Panc1 (cell line): Measurements from ENCODE around the gene SLC46A3. TPM values are rescaled to one million over a fixed set of nuclear protein-coding genes. Genes with fewer than 3 reads are reported as not detected.
A peak's percentile ranks its signal among the peaks of the same experiment; 100 is the strongest.

Experiments used
- ATAC-seq: fragments of 200-7000 bp; cut with Tn5 transposase; 2 replicates; pipeline ENCODE4 v1.9.1; 2020; ENCODE audit warnings: mild to moderate bottlenecking, moderate library complexity
- BruUV-seq: library from RNA; stranded (reverse); fragments of 400-500 nt; replicated peaks from 2 replicates; lab custom pipeline; 2021; lab: Mats Ljungman, UMichigan
- CTCF ChIA-PET: fragments of 300-600 bp; sonication (Branson Sonifier 250); formaldehyde crosslinking; loops from one replicate; lab custom pipeline; 2022; ENCODE audit warnings: antibody characterized with exemption; lab: Charles Lee
- POLR2A ChIA-PET: fragments of 300-600 bp; sonication (Branson Sonifier 250); formaldehyde crosslinking; loops from one replicate; lab custom pipeline; 2022; ENCODE audit warnings: antibody characterized with exemption; lab: Charles Lee
- DNase-seq: peaks from one replicate; pipeline ENCODE4 v3.0.0-alpha.2; 2010; ENCODE audit warnings: low read depth, low spot score
- H3K27ac ChIP-seq: 2 replicates; pipeline ENCODE4 v1.5.1; 2011; ENCODE audit warnings: mild to moderate bottlenecking, low read length, inconsistent platforms
- H3K27me3 ChIP-seq: fragments of 200-500 bp; sonication (Bioruptor generic); 2 replicates; pipeline ENCODE4 v1.6.0; 2014; ENCODE audit warnings: low read length, inconsistent platforms; ENCODE audit not compliant: control insufficient read depth, insufficient read depth
- H3K36me3 ChIP-seq: fragments of 200-500 bp; sonication (Bioruptor generic); 2 replicates; pipeline ENCODE4 v1.5.1; 2014; ENCODE audit warnings: inconsistent platforms, mild to moderate bottlenecking, low read length, moderate library complexity; ENCODE audit not compliant: control insufficient read depth, insufficient read depth
- H3K4me1 ChIP-seq: 2 replicates; pipeline ENCODE4 v1.5.1; 2011; ENCODE audit warnings: inconsistent platforms, mild to moderate bottlenecking, low read length, moderate library complexity; ENCODE audit not compliant: control insufficient read depth, insufficient read depth
- H3K4me3 ChIP-seq, 2 experiments: 2 replicates each; pipeline ENCODE4 v1.5.1; 2011 to 2012; ENCODE audit warnings: low read depth in 2 of 2, low read length in 2 of 2, mild to moderate bottlenecking in 2 of 2, inconsistent platforms in 1 of 2, moderate library complexity in 1 of 2
- H3K9me3 ChIP-seq: fragments of 200-500 bp; sonication (Bioruptor generic); 2 replicates; pipeline ENCODE4 v1.5.1; 2014; ENCODE audit warnings: low read depth, mild to moderate bottlenecking, inconsistent platforms, low read length, moderate library complexity; ENCODE audit not compliant: control insufficient read depth, insufficient read depth
- POLR2AphosphoS5 ChIP-seq: IDR thresholded peaks from 2 replicates; pipeline ENCODE4 v1.6.1; 2012; ENCODE audit warnings: mild to moderate bottlenecking, low read depth, low read length, moderate library complexity
- REST ChIP-seq, 2 experiments: IDR thresholded peaks; 2 replicates each; pipeline ENCODE4 v1.6.1; 2011 to 2012; ENCODE audit warnings: low read depth in 2 of 2, control low read depth in 1 of 2, low read length in 1 of 2, mild to moderate bottlenecking in 1 of 2, moderate library complexity in 1 of 2; ENCODE audit not compliant: insufficient read depth in 1 of 2
- SIN3A ChIP-seq: IDR thresholded peaks from 2 replicates; pipeline ENCODE4 v1.6.1; 2012; ENCODE audit warnings: low read depth, mild to moderate bottlenecking, low read length, moderate library complexity, borderline replicate concordance; ENCODE audit not compliant: insufficient read depth
- TCF7L2 ChIP-seq: IDR thresholded peaks from 2 replicates; pipeline ENCODE4 v1.6.1; 2011; ENCODE audit warnings: mild to moderate bottlenecking, low read depth, low read length, inconsistent platforms
- in situ Hi-C: cut with HindIII; loops from 2 replicates; pipeline ENCODE4 v1.10.0; 2016; ENCODE audit warnings: low sequenced_read_pairs, low pct_unique_long_range_greater_than_20kb
- intact Hi-C: fragments of 100-400 bp; cut with micrococcal nuclease; formaldehyde crosslinking; loops from one replicate; pipeline ENCODE4 v1.10.0; 2022; ENCODE audit not compliant: unreplicated experiment
- total RNA-seq: library from RNA; stranded (reverse); gene quantifications from one replicate; pipeline ENCODE4 v1.2.1, GENCODE V29; 2021; ENCODE audit not compliant: unreplicated experiment
- TF ChIP-seq, protein P1 (sequence below): fragments of 450-650 bp; IDR thresholded peaks from 2 replicates; pipeline ENCODE4 v1.5.1; 2017; ENCODE audit warnings: mild to moderate bottlenecking

Gene SLC46A3
- total RNA-seq, 1 experiment from 2014 or later = 5.5 TPM

DNA sequence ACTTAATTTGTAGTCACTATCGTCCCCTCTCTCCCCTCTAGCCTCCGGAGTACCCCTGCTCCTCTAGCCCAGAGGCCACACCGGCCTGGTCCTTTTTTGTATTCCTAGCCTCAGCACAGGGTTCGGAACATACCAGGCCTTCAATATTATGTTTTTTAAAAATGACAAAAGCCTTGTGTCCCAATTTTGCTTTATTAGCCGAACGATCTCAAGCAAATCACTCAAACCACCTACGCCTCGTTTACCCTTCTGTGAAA, 60.3 kb downstream of the SLC46A3 start:
- H3K4me3 ChIP-seq = peak overlapping the region; percentile 94 to 96
- H3K36me3 ChIP-seq = peaks cover 23% of the 10 kb centered on the region
- DNase-seq (no peak), ATAC-seq (0 out of 2 replicates have a peak, but pooled peaks have one; percentile 7)
- ChIA-PET CTCF (interaction anchor here (0.9 kb wide), 1 partner anchor 138 kb away, joined by 6 read pairs; no protein-coding TSS in a partner anchor), POLR2A (interaction anchor here (0.6 kb wide), 1 partner anchor 10 kb away, joined by 5 read pairs; no protein-coding TSS in a partner anchor)
- H3K4me1 ChIP-seq = peaks cover 23% of the 10 kb centered on the region
- intact Hi-C loops (no loop called here), in situ Hi-C loops (no loop called here)
- no TSS peak for BruUV-seq
- no peak for TF ChIP-seq SIN3A
- TF ChIP-seq POLR2AphosphoS5 = no peak
- no peak for TF ChIP-seq REST (IDR thresholded peaks at IDR 0.05; ENCODE audit: insufficient read depth in 1 of 2, low read depth in 2 of 2, low read length in 1 of 2)
- no peak for TF ChIP-seq TCF7L2
- TF ChIP-seq, protein P1, sequence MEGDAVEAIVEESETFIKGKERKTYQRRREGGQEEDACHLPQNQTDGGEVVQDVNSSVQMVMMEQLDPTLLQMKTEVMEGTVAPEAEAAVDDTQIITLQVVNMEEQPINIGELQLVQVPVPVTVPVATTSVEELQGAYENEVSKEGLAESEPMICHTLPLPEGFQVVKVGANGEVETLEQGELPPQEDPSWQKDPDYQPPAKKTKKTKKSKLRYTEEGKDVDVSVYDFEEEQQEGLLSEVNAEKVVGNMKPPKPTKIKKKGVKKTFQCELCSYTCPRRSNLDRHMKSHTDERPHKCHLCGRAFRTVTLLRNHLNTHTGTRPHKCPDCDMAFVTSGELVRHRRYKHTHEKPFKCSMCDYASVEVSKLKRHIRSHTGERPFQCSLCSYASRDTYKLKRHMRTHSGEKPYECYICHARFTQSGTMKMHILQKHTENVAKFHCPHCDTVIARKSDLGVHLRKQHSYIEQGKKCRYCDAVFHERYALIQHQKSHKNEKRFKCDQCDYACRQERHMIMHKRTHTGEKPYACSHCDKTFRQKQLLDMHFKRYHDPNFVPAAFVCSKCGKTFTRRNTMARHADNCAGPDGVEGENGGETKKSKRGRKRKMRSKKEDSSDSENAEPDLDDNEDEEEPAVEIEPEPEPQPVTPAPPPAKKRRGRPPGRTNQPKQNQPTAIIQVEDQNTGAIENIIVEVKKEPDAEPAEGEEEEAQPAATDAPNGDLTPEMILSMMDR = no peak
- H3K27ac ChIP-seq = peak overlapping the region; percentile 97
- H3K27me3 ChIP-seq = no peaks in the 10 kb centered on the region
- no peaks in the 10 kb centered on the region for H3K9me3 ChIP-seq

- BruUV-seq = TSS peak; percentile 85
- TF ChIP-seq POLR2AphosphoS5 (no peak), REST (IDR thresholded peaks at IDR 0.05; ENCODE audit: insufficient read depth in 1 of 2, low read depth in 2 of 2, low read length in 1 of 2) (no peak), SIN3A (no peak), TCF7L2 (no peak)
- TF ChIP-seq, protein P1 = no peak
- no peaks in the 10 kb centered on the region for H3K9me3 ChIP-seq
- H3K4me3 ChIP-seq = peak overlapping the region; percentile 94 to 96
- no peak for DNase-seq
- peak overlapping the region; percentile 97 for H3K27ac ChIP-seq
- H3K36me3 ChIP-seq = peaks cover 22% of the 10 kb centered on the region
- H3K4me1 ChIP-seq = peaks cover 23% of the 10 kb centered on the region
- ATAC-seq = no peak
- intact Hi-C loops = no loop called here
- no peaks in the 10 kb centered on the region for H3K27me3 ChIP-seq
- ChIA-PET POLR2A (interaction anchor here (0.6 kb wide), 2 partner anchors 10 to 385 kb away, joined by 5 to 7 read pairs; no protein-coding TSS in a partner anchor), CTCF (interaction anchor here (0.9 kb wide), 1 partner anchor 139 kb away, joined by 6 read pairs; no protein-coding TSS in a partner anchor)
- in situ Hi-C loops = no loop called here
These were observed 60.8 kb downstream of the SLC46A3 start for GRCh38 chr13:28657784-28658538.
